ENCODE measurements around the gene CFAP221. TPM values are rescaled to one million over a fixed set of nuclear protein-coding genes. Genes with fewer than 3 reads are reported as not detected.

CFAP221 gene
- total RNA-seq, 4 donors from 2014 or later, result 0.51 to 5.0 (median 3.7) TPM

- Histone ChIP-seq H3K4me3 (no peak overlapping the region), H3K4me1 (no peaks in the 10 kb centered on the region), H3K27ac (no peak overlapping the region), H3K36me3 (no peaks in the 10 kb centered on the region), H3K27me3 (no peaks in the 10 kb centered on the region), H3K9me3 (no peaks in the 10 kb centered on the region)
- DNase-seq, result no peak
- intact Hi-C loops (cut with DNase I; ENCODE audit: low total_unique reads), result no loop called here
- TF ChIP-seq CTCF (IDR thresholded peaks at IDR 0.05), result no peak
- no peak for TF ChIP-seq POLR2A (IDR thresholded peaks at IDR 0.05)
These were observed 81.0 kb downstream of the CFAP221 start for GRCh38 chr2:119625226-119625625.

- no peaks in the 10 kb centered on the region for H3K36me3 ChIP-seq
- H3K27me3 ChIP-seq, result no peaks in the 10 kb centered on the region
- intact Hi-C loops (cut with DNase I; ENCODE audit: low total_unique reads), result no loop called here
- DNase-seq, result no peak
- H3K4me1 ChIP-seq, result no peaks in the 10 kb centered on the region
- no peak overlapping the region for H3K4me3 ChIP-seq
- H3K27ac ChIP-seq, result no peak overlapping the region
- TF ChIP-seq CTCF (IDR thresholded peaks at IDR 0.05), result no peak
- no peak for TF ChIP-seq POLR2A (IDR thresholded peaks at IDR 0.05)
- H3K9me3 ChIP-seq, result no peaks in the 10 kb centered on the region
These were observed 85.1 kb downstream of the CFAP221 start for GRCh38 chr2:119629323-119629825.

GRCh38 chr2:119630121-119630520 lies 85.9 kb downstream of the CFAP221 start:
- Histone ChIP-seq H3K9me3 (no peaks in the 10 kb centered on the region), H3K4me3 (no peak overlapping the region), H3K27me3 (no peaks in the 10 kb centered on the region), H3K4me1 (no peaks in the 10 kb centered on the region), H3K27ac (no peak overlapping the region), H3K36me3 (no peaks in the 10 kb centered on the region)
- intact Hi-C loops (cut with DNase I; ENCODE audit: low total_unique reads), result no loop called here
- no peak for TF ChIP-seq CTCF (IDR thresholded peaks at IDR 0.05)
- TF ChIP-seq POLR2A (IDR thresholded peaks at IDR 0.05), result no peak
- no peak for DNase-seq

- no peaks in the 10 kb centered on the region for H3K36me3 ChIP-seq
- H3K9me3 ChIP-seq, result no peaks in the 10 kb centered on the region
- H3K27ac ChIP-seq, result no peak overlapping the region
- TF ChIP-seq POLR2A (IDR thresholded peaks at IDR 0.05) (no peak), CTCF (IDR thresholded peaks at IDR 0.05) (no peak)
- no peaks in the 10 kb centered on the region for H3K27me3 ChIP-seq
- intact Hi-C loops (cut with DNase I; ENCODE audit: low total_unique reads), result no loop called here
- no peak overlapping the region for H3K4me3 ChIP-seq
- no peak for DNase-seq
- no peaks in the 10 kb centered on the region for H3K4me1 ChIP-seq
These were observed 93.1 kb downstream of the CFAP221 start for GRCh38 chr2:119637371-119637770.

- no peak overlapping the region for H3K4me3 ChIP-seq
- H3K9me3 ChIP-seq, result no peaks in the 10 kb centered on the region
- intact Hi-C loops (cut with DNase I; ENCODE audit: low total_unique reads), result no loop called here
- no peaks in the 10 kb centered on the region for H3K36me3 ChIP-seq
- H3K27me3 ChIP-seq, result no peaks in the 10 kb centered on the region
- DNase-seq, result no peak
- H3K27ac ChIP-seq, result no peak overlapping the region
- TF ChIP-seq POLR2A (IDR thresholded peaks at IDR 0.05), result no peak
- no peak for TF ChIP-seq CTCF (IDR thresholded peaks at IDR 0.05)
- H3K4me1 ChIP-seq, result no peaks in the 10 kb centered on the region
These were observed 94.0 kb downstream of the CFAP221 start for GRCh38 chr2:119638246-119638645.

Data from uterus (tissue), 4 donors.